CD14-positive monocyte (primary cell): ENCODE measurements around the gene FOSB. TPM values are rescaled to one million over a fixed set of nuclear protein-coding genes. Genes with fewer than 3 reads are reported as not detected.
A peak's percentile ranks its signal among the peaks of the same experiment; 100 is the strongest.

Experiments used
- DNase-seq, 3 donors: peaks; one replicate each; pipeline ENCODE4 v3.0.0-alpha.2; 2011 to 2022
- H2AFZ ChIP-seq: 2 replicates; pipeline ENCODE4 v1.6.0; 2012; ENCODE audit warnings: mild to moderate bottlenecking, low read depth, low read length, inconsistent platforms; ENCODE audit not compliant: insufficient read depth, poor library complexity, severe bottlenecking
- H3K27ac ChIP-seq, 2 donors: 1 replicate in 1 of 2; 2 replicates in 1 of 2; pipeline ENCODE4 v1.5.1; 2012 to 2013; ENCODE audit warnings: low read length in 2 of 2, control low read depth in 1 of 2, inconsistent platforms in 1 of 2, low read depth in 1 of 2, mild to moderate bottlenecking in 1 of 2
- H3K27me3 ChIP-seq, 2 donors: one replicate each; pipeline versions ENCODE4 v1.6.0 to v1.6.1; 2011 to 2013; ENCODE audit warnings: low read length in 2 of 2; ENCODE audit not compliant: control insufficient read depth in 2 of 2, insufficient read depth in 2 of 2
- H3K36me3 ChIP-seq, 2 donors: replicated peaks in 1 of 2; 1 replicate in 1 of 2; 2 replicates in 1 of 2; pipeline versions ENCODE4 v1.5.1 to v1.6.1; 2012 to 2013; ENCODE audit warnings: low read length in 2 of 2, control low read depth in 1 of 2, inconsistent platforms in 1 of 2, mild to moderate bottlenecking in 1 of 2; ENCODE audit not compliant: insufficient read depth in 2 of 2, control insufficient read depth in 1 of 2
- H3K4me1 ChIP-seq, 2 donors: 1 replicate in 1 of 2; 2 replicates in 1 of 2; pipeline versions ENCODE4 v1.5.1 to v1.6.1; 2012 to 2013; ENCODE audit warnings: low read length in 2 of 2, control low read depth in 1 of 2, inconsistent platforms in 1 of 2, mild to moderate bottlenecking in 1 of 2, moderate library complexity in 1 of 2; ENCODE audit not compliant: insufficient read depth in 2 of 2, control insufficient read depth in 1 of 2
- H3K4me2 ChIP-seq: replicated peaks from 2 replicates; pipeline ENCODE3; 2012; ENCODE audit warnings: low read length, moderate library complexity, mild to moderate bottlenecking; ENCODE audit not compliant: poor library complexity, severe bottlenecking; ENCODE audit errors: extremely low read depth
- H3K4me3 ChIP-seq, 3 experiments: fragments of 200-600 bp in 1 of 3; sonication (generic) in 1 of 3; replicated peaks in 1 of 3; 1 replicate in 2 of 3; 2 replicates in 1 of 3; pipeline ENCODE4 v1.5.1; 2011 to 2013; ENCODE audit warnings: low read length in 3 of 3, mild to moderate bottlenecking in 3 of 3, control low read depth in 2 of 3, low read depth in 2 of 3, inconsistent platforms in 1 of 3, moderate library complexity in 1 of 3
- H3K79me2 ChIP-seq: 2 replicates; pipeline ENCODE4 v1.6.0; 2012; ENCODE audit warnings: mild to moderate bottlenecking, control low read depth, inconsistent platforms, low read length, moderate library complexity; ENCODE audit not compliant: insufficient read depth
- H3K9ac ChIP-seq: 2 replicates; pipeline ENCODE4 v1.6.0; 2017; ENCODE audit warnings: low read length, mild to moderate bottlenecking; ENCODE audit not compliant: insufficient read depth, poor library complexity, severe bottlenecking
- H3K9me3 ChIP-seq, 2 donors: replicated peaks in 1 of 2; 1 replicate in 1 of 2; 2 replicates in 1 of 2; pipeline versions ENCODE4 v1.5.1 to v1.6.1; 2012 to 2013; ENCODE audit warnings: low read length in 2 of 2, control low read depth in 1 of 2; ENCODE audit not compliant: control insufficient read depth in 1 of 2, insufficient read depth in 1 of 2
- H4K20me1 ChIP-seq: 2 replicates; pipeline ENCODE4 v1.6.0; 2012; ENCODE audit warnings: mild to moderate bottlenecking, low read length, control low read depth, moderate library complexity; ENCODE audit not compliant: insufficient read depth
- H3K27ac Mint-ChIP-seq, 7 donors: one replicate each; pipeline ENCODE4 v1.8.0; 2020; ENCODE audit warnings: mild to moderate bottlenecking in 7 of 7, mixed read lengths in 7 of 7, moderate library complexity in 6 of 7, inconsistent platforms in 2 of 7
- H3K27me3 Mint-ChIP-seq, 3 donors: one replicate each; pipeline ENCODE4 v1.8.0; 2021 to 2022; ENCODE audit warnings: low read depth in 3 of 3, mild to moderate bottlenecking in 3 of 3, mixed read lengths in 3 of 3, moderate library complexity in 3 of 3, inconsistent platforms in 1 of 3
- H3K36me3 Mint-ChIP-seq, 2 donors: one replicate each; pipeline ENCODE4 v1.8.0; 2020; ENCODE audit warnings: mixed read lengths in 2 of 2, inconsistent platforms in 1 of 2, mild to moderate bottlenecking in 1 of 2
- H3K4me1 Mint-ChIP-seq: one replicate; pipeline ENCODE4 v1.8.0; 2020; ENCODE audit warnings: mild to moderate bottlenecking, mixed read lengths
- H3K4me3 Mint-ChIP-seq, 2 donors: one replicate each; pipeline ENCODE4 v1.8.0; 2020; ENCODE audit warnings: mild to moderate bottlenecking in 2 of 2, mixed read lengths in 2 of 2, moderate library complexity in 1 of 2
- H3K9me3 Mint-ChIP-seq, 7 donors: one replicate each; pipeline ENCODE4 v1.8.0; 2020 to 2022; ENCODE audit warnings: mixed read lengths in 7 of 7, mild to moderate bottlenecking in 6 of 7, moderate library complexity in 6 of 7, inconsistent platforms in 2 of 7
- CTCF ChIP-seq: fragments of 200-600 bp; IDR thresholded peaks from one replicate; pipeline ENCODE4 v1.8.0; 2022; ENCODE audit warnings: antibody characterized with exemption, mild to moderate bottlenecking
- WGBS: methylation state at CpG from one replicate; pipeline ENCODE4 v1.1.5; 2013; ENCODE audit warnings: missing lambda C conversion rate; ENCODE audit not compliant: insufficient coverage; 5-methylcytosine and 5-hydroxymethylcytosine counted together
- intact Hi-C, 2 donors: fragments of 100-400 bp; cut with micrococcal nuclease; formaldehyde crosslinking; loops; one replicate each; pipeline versions ENCODE4 v1.15.0 to v1.15.1; 2023
- polyA plus RNA-seq, 3 donors: library from polyadenylated mRNA; depleted of rRNA in 1 of 3; unstranded in 2 of 3; stranded (reverse) in 1 of 3; fragments of 300-500 nt in 2 of 3; fragments of >200 nt in 1 of 3; fragmentation: Illumina TruSeq in 2 of 3; gene quantifications; 1 replicate in 2 of 3; 2 replicates in 1 of 3; pipeline ENCODE4 v1.2.3, GENCODE V29; 2012 to 2021

Gene FOSB
- polyA plus RNA-seq, 3 donors, result 27.3 to 840 (median 28.2) TPM

GRCh38 chr19:45506989-45507871 is 39.4 kb downstream of the FOSB start, which contains the start of gene VASP:
VASP (plus strand) TSS chr19:45507479; CDS start chr19:45507772, 293 bp downstream.
- peak; percentile 86 to 90 (median 87) for DNase-seq
- peaks cover 18 to 33% of the 10 kb centered on the region in 2 donors for H3K36me3 Mint-ChIP-seq
- H3K27me3 Mint-ChIP-seq, result peaks cover 0 to 4% (median 0%) of the 10 kb centered on the region in 3 donors
- no peak for TF ChIP-seq CTCF
- H4K20me1 ChIP-seq, result peaks cover 50% of the 10 kb centered on the region
- intact Hi-C loops, result loop anchor here in 1 of 2 donors (5.0 kb wide), 1 partner anchor 75 kb away; the partner anchor contains the start of gene OPA3
- H3K9me3 Mint-ChIP-seq, result no peaks in the 10 kb centered on the region
- H2AFZ ChIP-seq, result peak within 1 kb of the TSS; percentile 82
- H3K27ac Mint-ChIP-seq, result peak within 1 kb of the TSS; percentile 96 to 99 (median 97)
- H3K9me3 ChIP-seq, result no peaks in the 10 kb centered on the region
- H3K4me3 ChIP-seq, result peak within 1 kb of the TSS; percentile 80 to 100 (median 91)
- peak within 1 kb of the TSS; percentile 100 for H3K4me2 ChIP-seq
- H3K27ac ChIP-seq, result peak within 1 kb of the TSS; percentile 96 to 99
- H3K4me1 Mint-ChIP-seq, result peaks cover 61% of the 10 kb centered on the region
- H3K27me3 ChIP-seq, result no peaks in the 10 kb centered on the region
- peaks cover 60 to 76% of the 10 kb centered on the region in 2 donors for H3K4me1 ChIP-seq
- H3K9ac ChIP-seq, result peak within 1 kb of the TSS; percentile 88
- H3K79me2 ChIP-seq, result peaks cover 54% of the 10 kb centered on the region
- H3K36me3 ChIP-seq, result peaks cover 0 to 16% of the 10 kb centered on the region in 2 donors
- under 1% methylated on average over 32 of the region's 65 CpGs for WGBS
- peak within 1 kb of the TSS; percentile 98 to 99 for H3K4me3 Mint-ChIP-seq

DNA sequence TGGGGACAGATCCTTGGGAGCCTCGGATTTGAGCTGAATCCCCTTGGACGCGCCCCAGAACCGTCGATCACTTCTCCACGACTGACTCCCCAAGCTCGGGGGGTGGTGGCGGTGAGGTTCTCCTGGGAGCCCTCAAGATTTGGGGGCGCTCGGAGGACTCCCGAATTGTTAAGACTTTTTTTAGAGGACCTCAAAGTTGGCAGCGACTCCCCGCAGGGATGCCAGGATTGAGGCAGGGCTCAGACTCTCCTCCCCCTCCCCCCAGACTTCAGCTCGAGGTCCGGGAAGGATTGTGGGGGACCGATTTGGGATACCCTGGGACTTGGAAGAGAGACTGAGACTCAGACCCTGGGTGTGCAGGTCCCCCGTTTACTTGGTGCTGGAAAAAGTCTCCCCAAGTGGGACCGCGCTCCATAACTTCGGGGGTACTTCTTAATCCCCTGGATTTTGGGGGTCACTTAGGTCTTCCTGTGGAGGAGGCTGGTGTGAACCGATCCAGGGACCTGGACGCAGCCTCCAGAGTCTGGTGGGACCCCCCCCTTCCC is 40.1 kb downstream of the FOSB start:
- intact Hi-C loops, result loop anchor here in 1 of 2 donors (5.0 kb wide), 1 partner anchor 74 kb away; the partner anchor contains the start of gene OPA3
- no peaks in the 10 kb centered on the region for H3K27me3 ChIP-seq
- peak overlapping the region; percentile 88 for H3K9ac ChIP-seq
- H3K4me1 ChIP-seq, result peaks cover 59 to 76% of the 10 kb centered on the region in 2 donors
- peak overlapping the region; percentile 96 to 99 for H3K27ac ChIP-seq
- Mint-ChIP-seq H3K27me3 (no peaks in the 10 kb centered on the region), H3K27ac (peak overlapping the region; percentile 87 to 97 (median 92)), H3K4me3 (peak overlapping the region; percentile 98 to 99), H3K9me3 (no peaks in the 10 kb centered on the region), H3K4me1 (peaks cover 61% of the 10 kb centered on the region), H3K36me3 (peaks cover 21 to 36% of the 10 kb centered on the region in 2 donors)
- DNase-seq, result no peak
- H3K4me2 ChIP-seq, result peak overlapping the region; percentile 100
- H3K4me3 ChIP-seq, result peak overlapping the region; percentile 80 to 100 (median 91)
- no peak for TF ChIP-seq CTCF
- H3K36me3 ChIP-seq, result peaks cover 0 to 16% of the 10 kb centered on the region in 2 donors
- 6% methylated on average over 2 of the region's 22 CpGs for WGBS
- peaks cover 61% of the 10 kb centered on the region for H3K79me2 ChIP-seq
- H4K20me1 ChIP-seq, result peaks cover 57% of the 10 kb centered on the region
- no peaks in the 10 kb centered on the region for H3K9me3 ChIP-seq
- H2AFZ ChIP-seq, result no peak overlapping the region
